HG03378 (cell line): ENCODE data around the gene SLC39A5.

Source experiments
- ATAC-seq: cut with Tn5 transposase; IDR thresholded peaks from one replicate; pipeline ENCODE4 v1.9.1; 2021; ENCODE audit warnings: mild to moderate bottlenecking, moderate library complexity; ENCODE audit not compliant: unreplicated experiment

The SLC39A5 gene

GRCh38 chr12:56212361-56212760 is 17.5 kb upstream of the SLC39A5 start:
- ATAC-seq: no peak

- ATAC-seq: no peak
These were observed 16.0 kb upstream of the SLC39A5 start for GRCh38 chr12:56213878-56214277.

DNA sequence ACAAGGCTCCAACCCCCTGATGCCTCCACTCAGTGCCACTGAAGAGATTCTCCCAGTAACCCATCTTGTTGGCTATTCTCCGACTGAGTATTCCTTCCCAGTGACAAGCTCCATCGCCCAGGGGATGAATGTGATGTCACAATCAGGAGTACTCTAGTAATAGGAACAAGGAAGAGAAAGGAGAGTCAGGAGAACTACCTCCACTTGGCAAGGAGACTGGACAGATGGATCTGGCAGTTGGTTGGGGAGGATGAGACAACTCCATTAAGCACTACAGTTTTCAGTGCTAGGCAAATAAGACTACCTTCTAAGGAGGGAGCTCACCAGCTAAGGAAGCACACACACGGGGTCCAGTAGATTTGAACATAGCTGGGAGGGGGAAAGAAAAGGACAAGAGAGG is 13.4 kb upstream of the SLC39A5 start:
- ATAC-seq: no peak

- no peak for ATAC-seq
These were observed 10.0 kb upstream of the SLC39A5 start for GRCh38 chr12:56219840-56220239.

DNA sequence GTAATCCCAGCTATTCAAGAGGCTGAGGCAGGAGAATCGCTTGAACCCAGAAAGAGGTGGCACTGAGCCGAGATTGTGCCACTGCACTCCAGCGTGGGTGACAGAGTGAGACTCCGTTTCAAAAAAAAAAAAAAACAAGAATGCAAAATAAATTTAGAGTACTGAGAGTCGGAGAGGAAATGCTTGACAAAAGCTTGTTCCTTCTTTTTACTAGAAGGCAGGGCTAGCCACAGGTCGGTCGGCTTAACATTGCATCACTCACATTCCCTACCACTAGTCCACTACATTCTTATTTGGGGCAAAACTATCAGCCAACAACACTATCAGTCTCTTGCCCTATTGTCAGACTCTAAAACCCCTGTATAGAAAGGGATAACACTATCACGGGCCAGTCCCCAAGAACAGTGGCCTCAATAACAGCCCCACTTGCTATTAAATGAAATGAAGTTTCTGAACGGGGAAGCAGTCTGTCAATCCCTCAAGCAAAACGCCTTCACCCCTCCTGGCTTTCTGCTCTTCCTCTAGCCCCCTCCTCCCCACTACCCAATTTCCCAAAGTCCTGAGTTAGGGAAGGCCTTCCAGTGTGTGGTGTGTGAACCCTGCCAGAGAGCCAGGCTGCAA is 9.1 kb upstream of the SLC39A5 start:
- no peak for ATAC-seq

- ATAC-seq: peak; percentile 12
These were observed 8.6 kb upstream of the SLC39A5 start for GRCh38 chr12:56221232-56221756.

- peak; percentile 74 for ATAC-seq
These were observed 7.9 kb upstream of the SLC39A5 start, which contains the start of gene RNF41 for GRCh38 chr12:56221757-56222530. RNF41 (minus strand) TSS chr12:56221922; CDS start chr12:56214047, 7,875 bp downstream.

DNA sequence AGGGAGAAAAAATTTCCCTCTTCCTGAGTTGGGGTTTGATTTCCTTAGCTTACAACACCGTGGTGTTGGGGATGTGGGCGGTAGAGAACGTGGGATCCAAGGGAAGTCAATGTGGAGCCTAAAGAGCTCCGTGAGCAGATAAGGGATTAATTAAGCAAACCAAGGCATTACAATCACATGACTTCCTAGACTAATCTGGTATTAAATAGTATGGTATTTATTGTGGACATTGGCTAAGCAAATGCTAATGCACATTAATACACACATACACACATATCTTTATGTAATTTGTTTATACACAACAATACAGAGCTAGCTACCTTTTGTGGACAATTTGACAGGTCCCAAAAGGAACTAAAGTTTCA is 7.3 kb upstream of the SLC39A5 start:
- no peak for ATAC-seq

- ATAC-seq: no peak
These were observed 6.2 kb upstream of the SLC39A5 start for GRCh38 chr12:56223571-56224101.

DNA sequence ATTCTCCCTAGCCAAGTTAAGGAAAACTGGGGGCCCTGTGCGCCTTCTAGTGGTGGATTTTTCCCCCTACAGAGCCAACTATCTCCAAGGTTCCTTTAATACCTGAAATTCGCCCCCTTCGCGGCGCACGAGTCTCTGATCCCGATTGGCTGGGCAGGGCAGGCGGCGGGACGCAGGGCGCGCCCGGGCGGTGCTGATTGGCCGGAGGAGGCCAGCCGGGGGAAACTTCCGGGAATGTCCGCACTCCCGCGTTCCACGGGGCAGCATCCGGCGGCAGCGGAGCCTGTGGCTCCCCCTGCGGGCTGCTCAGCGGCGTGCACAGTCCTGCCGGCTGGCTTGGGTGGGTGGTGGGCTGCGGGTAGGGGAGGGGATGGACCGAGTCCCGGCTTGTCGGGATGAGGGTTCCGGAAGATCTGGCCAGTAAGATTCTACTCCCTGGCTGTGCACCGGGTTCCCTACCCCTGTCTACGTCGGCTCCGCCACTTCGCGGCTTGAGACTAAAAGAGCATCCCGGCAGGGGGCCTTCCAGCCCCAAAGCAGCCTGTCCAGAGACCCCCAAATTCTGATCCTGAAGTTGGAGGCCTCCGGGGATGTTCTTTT is 5.6 kb upstream of the SLC39A5 start, which contains the start of gene NABP2:
Gene NABP2, plus strand, starts transcription at position 241 of the 600 bp plus-strand sequence. CDS start 515 bp downstream, outside the sequence.
- ATAC-seq: peak; percentile 71

DNA sequence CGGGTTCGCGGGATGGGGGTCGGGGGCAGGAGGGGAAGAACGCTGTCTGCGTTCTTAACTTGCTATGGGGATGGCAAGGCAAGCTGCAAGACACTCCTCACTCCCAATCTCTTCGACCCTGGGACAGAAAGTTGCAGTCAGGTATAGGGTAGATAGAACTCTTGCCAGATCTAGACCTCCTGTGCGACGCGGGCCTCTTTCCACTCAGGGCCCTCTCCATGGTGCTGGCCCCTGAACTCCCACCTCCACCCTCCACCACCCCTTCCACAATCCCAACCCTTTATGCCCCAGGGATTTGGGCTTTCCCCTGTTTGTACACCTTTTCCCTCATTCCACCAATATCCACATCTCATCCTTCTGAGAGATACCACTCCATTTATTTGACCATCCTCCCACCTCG is 4.9 kb upstream of the SLC39A5 start:
- no peak for ATAC-seq

- no peak for ATAC-seq
These were observed 769 bp upstream of the SLC39A5 start for GRCh38 chr12:56229082-56229481.

GRCh38 chr12:56230432-56231183 is 757 bp downstream of the SLC39A5 start:
- no peak for ATAC-seq

- no peak for ATAC-seq
These were observed 1.3 kb downstream of the SLC39A5 start for GRCh38 chr12:56231184-56231582.

- no peak for ATAC-seq
These were observed 5.0 kb downstream of the SLC39A5 start for GRCh38 chr12:56234746-56235436.

DNA sequence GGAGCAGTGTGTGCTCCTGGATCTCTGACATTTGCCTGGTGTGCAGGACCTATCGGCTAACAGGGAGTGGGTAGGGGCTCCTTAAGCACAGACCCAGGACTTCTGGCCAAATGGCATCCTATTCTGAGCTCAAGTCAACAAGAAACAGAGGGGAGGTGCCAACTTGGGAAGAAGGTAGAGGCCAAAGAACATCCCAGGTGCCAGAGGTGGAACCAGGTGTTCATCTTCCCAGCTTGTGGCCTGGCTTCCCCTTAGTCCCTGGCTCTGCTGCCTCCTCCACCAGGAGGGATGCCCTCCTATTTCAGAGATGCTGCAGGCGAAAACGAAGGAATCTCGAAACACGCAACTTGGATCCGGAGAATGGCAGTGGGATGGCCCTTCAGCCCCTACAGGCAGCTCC is 6.2 kb downstream of the SLC39A5 start:
- ATAC-seq: no peak

GRCh38 chr12:56236985-56237384 is 7.1 kb downstream of the SLC39A5 start:
- ATAC-seq: no peak

- no peak for ATAC-seq
These were observed 7.7 kb downstream of the SLC39A5 start for GRCh38 chr12:56237552-56237951.

DNA sequence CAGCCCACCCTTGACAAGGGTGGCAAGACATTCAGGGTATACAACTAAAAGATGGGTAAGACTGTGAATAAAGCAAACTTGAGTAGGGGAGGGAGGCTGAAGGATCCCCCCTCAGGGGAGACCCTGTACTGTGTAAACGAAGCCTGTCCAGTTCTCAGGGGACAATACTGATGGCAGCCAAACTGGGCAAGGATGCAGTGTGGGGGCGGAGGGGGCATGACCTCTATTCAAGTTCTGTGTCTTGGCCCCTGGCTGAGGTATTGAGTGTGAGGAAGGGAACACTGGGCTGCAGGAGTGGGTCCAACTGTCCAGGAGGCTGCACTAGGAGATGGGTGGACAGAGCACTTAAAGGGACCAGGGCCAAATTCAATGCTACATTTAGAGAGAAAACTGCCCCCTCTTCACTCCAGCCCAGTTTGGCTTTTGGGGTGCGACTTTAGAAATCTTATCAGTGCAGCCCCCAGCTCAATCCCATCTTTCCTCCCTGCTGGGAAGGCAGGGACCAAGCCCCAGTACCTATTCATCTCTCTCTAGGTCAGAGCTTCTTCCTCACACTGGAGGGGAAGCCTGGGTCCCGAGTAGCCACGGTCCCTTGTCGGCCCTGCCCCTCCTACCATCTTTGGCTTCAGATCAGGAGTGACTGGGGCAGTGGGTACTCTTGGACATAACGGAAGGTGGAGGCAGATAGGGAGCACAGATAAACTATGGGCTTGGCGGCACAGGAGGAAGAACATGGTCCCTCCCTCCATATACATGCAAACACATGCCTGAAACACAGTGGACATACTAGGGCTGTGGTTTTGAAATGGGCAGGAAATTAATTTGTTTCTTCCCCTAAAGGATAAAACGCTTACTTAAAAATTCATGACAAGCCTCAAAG is 11.8 kb downstream of the SLC39A5 start:
- ATAC-seq: no peak
